ENCODE data around the gene RAI1.

- TF ChIP-seq U2AF2 (IDR thresholded peaks at IDR 0.05; ENCODE audit: low read depth, low read length) (no peak), SMAD9 (CRISPR knock-in tag; IDR thresholded peaks at IDR 0.05) (no peak), CTCF (CRISPR knock-in tag; IDR thresholded peaks at IDR 0.05) (no peak), SAFB2 (CRISPR knock-in tag; IDR thresholded peaks at IDR 0.05; ENCODE audit: borderline replicate concordance, low read depth) (no peak), RFX1 (IDR thresholded peaks at IDR 0.05) (no peak), GTF2F1 (IDR thresholded peaks at IDR 0.05; ENCODE audit: low read length) (no peak), EP300 (IDR thresholded peaks at IDR 0.05; ENCODE audit: low read depth in 2 of 2, low read length in 2 of 2) (no peak), EP300 (CRISPR knock-in tag; IDR thresholded peaks at IDR 0.05; ENCODE audit: borderline replicate concordance) (no peak), ZKSCAN8 (CRISPR knock-in tag; IDR thresholded peaks at IDR 0.05; ENCODE audit: borderline replicate concordance) (no peak), NR2C2 (CRISPR knock-in tag; IDR thresholded peaks at IDR 0.05; ENCODE audit: borderline replicate concordance) (no peak), MAFK (conservative IDR thresholded peaks at IDR 0.05 in 1 of 2, IDR thresholded peaks at IDR 0.05 in 1 of 2; ENCODE audit: low read length in 2 of 2) (no peak)
Measured at GRCh38 chr17:17815062-17815406, 133.8 kb downstream of the RAI1 start.

Measured in HepG2 (cell line).